GM20431 (cell line): Measurements from ENCODE around the gene USP9Y.

Experiments
- in situ Hi-C: fragments of 300-500 bp; cut with MseI, MboI; formaldehyde crosslinking; loops from one replicate; pipeline ENCODE4 v1.15.0; 2020; ENCODE audit warnings: low sequenced_read_pairs; ENCODE audit not compliant: unreplicated experiment

The USP9Y gene

GRCh38 chrY:12765976-12766375, 64.9 kb downstream of the USP9Y start:
- in situ Hi-C loops: no loop called here

GRCh38 chrY:12784521-12784920, 83.5 kb downstream of the USP9Y start:
- in situ Hi-C loops: no loop called here

- in situ Hi-C loops: no loop called here
Measured at GRCh38 chrY:12793999-12794398, 93.0 kb downstream of the USP9Y start.

GRCh38 chrY:12808046-12808445, 107.0 kb downstream of the USP9Y start:
- in situ Hi-C loops: no loop called here

GRCh38 chrY:12809034-12809433, 108.0 kb downstream of the USP9Y start:
- in situ Hi-C loops: no loop called here

DNA sequence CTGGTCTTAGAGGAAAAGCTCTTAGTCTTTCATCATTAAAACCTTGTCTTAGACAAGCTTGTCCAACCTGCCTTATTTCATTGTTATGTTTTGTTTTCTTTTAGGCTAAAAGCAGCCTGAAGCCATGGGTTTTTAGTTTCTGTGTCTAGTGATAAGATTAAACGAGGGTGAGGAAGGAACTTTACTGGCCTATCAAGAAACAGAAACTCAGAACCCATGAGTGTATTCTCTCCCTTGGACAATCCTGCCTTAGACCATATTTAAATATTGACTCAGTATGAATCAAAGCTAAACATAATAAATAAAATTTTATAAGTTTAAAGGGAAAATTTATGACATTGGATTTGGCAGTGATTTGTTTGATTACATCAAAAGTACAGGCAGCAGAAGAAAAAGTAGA, 122.4 kb downstream of the USP9Y start:
- in situ Hi-C loops: no loop called here

DNA sequence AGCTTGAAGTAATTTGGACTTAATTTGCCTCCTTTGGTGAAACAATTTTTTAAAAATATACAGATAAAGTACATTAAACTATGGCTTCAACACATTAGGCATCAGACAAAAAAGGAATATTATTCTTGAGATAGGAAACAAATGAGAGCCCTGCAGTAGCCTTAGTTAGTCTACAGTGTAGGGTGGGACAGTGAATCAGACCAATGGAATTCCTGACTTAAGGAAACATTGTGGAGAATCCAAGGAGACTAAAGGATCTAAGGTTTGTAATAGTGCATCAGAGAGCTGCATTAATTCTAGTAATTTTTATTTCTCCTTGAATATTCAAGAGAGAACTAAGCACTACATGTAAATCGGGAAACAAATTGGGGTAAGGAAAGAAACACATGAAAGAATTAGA, 125.8 kb downstream of the USP9Y start:
- in situ Hi-C loops: no loop called here

DNA sequence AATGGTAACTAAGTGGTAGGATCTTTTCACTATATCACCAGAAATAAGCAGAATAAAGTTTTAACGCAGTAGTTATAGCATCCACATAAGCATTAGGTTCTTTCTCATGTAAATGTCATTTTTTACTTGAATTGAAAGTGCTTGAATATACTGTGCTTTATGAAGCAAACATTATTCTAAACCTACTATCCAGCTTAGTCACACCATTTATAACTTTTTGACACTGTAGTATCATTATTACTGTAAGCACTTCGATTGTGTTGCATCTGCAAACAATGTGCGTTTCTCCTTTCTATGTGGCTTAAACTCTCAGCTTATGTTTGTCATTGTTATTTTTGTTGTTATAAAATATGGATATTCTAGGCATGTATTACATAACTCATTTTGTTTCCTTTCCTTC, 132.3 kb downstream of the USP9Y start:
- in situ Hi-C loops: no loop called here

GRCh38 chrY:12837550-12837949, 136.5 kb downstream of the USP9Y start:
- in situ Hi-C loops: no loop called here

DNA sequence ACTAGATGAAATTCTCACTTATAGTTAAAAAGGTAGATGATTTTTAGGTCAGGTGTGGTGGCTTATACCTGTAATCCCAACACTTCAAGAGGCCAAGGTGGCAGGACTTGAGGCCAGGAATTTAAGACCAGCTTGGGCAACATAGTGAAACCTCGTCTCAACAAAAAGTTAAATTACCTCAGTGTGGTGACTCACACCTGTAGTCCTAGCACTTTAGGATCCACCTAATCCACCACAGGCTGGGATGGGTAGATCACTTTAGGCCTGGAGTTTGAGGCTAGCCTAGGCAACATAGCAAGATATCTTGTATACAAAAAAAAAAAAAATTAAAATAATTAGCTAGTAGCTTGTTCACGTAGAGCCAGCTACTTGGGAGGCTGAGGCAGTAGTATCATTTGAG, 140.3 kb downstream of the USP9Y start:
- in situ Hi-C loops: no loop called here

- in situ Hi-C loops: no loop called here
Measured at GRCh38 chrY:12846793-12847192, 145.8 kb downstream of the USP9Y start.

GRCh38 chrY:12855791-12856275, 154.8 kb downstream of the USP9Y start:
- in situ Hi-C loops: no loop called here

DNA sequence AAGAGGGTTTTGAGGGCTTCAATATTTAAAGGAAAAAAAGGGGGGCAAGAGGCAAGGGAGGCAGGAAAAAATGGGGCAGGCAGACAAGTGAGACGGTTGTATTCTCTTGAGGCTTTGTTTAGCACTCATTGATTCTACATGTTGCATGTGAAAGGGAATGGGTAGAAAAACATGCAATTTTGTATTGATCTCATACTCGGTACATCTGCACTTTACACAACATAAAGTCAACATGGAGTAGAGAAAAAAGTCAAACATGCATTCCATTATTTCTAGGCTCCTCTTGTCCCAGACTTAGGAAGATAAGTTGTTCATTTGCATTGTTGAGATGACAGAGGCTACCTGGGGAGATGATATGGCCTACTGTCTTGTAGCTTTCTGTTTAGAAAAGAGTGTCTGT, 166.9 kb downstream of the USP9Y start:
- in situ Hi-C loops: no loop called here

DNA sequence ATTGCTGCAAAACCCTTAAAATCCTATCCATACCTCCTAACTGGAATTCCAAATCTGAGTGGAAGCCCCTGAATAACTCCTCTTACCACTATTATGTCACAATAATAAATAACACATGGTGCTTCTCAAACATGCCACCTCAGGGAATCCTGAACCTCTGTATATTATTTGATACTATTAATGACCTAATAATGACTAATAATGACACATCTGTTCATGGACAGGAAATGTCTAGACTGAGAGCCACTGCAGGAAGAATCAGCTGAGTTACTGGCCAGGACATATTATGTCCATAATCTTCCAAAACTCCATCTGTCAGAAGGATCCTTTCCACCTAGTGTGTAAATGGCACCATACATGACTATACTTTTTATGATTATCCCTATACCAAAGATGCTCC, 195.9 kb downstream of the USP9Y start:
- in situ Hi-C loops: no loop called here

DNA sequence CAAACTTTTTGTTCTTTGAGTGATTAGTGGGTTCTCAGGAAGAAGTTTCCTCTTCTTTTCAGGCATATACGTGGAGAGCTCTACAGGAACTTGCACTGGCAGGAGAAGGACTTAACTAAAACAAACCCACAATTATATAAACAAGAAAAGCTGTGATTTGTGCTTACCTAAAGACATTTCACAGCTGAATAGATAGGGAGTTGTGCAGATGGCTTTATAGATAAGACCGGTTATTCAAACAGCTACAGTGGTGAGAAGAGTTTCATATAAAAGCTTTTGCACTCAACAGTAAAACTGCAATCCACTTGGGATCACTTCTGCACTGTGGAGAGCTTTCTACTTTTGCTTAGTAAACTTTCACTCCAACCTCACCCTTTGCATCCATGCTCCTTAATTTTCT, 197.6 kb downstream of the USP9Y start:
- in situ Hi-C loops: no loop called here

GRCh38 chrY:12904618-12905516, 203.8 kb downstream of the USP9Y start, which contains the start of gene DDX3Y:
Gene DDX3Y, plus strand, starts transcription at chrY:12904868. Its CDS starts 69 bp downstream, at chrY:12904937.
- in situ Hi-C loops: no loop called here

DNA sequence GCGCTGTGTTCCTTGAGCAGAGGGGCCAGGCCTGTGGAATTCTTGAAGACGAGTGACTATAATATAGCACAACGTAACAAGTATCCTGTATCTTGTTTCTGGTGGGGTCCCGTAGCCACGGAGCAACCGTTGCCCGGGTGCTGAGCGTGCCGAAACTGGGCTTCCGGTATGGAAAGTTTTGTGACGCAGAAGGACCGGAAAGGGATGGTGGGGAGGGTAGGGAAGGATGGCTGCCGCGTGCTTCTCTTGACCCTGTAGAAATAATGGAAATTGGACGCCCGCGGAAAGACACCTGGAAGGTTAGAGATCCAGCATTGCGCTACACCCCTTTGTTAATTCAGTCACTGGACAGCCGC, 204.5 kb downstream of the USP9Y start:
- in situ Hi-C loops: no loop called here

DNA sequence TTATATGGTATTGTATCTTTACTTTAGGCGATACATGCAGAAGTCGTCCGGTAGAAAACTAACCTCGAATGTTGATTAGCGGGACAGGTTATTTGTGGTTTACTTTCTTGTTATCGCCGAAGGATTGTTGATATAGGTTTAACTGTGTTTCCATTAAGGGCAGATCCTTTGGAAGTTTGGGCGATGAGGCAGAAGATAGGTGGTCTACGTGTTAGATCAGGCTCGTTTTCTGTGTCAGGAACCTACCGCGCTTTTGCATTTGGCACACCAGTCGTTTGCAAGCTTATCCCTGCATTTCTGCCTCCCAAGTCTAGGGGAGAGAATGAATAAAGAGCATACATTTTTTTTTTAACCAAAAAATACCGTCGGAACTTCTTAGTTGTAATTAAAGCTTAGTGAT, 204.9 kb downstream of the USP9Y start:
- in situ Hi-C loops: no loop called here
